Measurements from ENCODE around the gene SRRM4. TPM values are rescaled to one million over a fixed set of nuclear protein-coding genes. Genes with fewer than 3 reads are reported as not detected.

SRRM4 gene
- total RNA-seq, 4 donors from 2014 or later = not detected

GRCh38 chr12:119082016-119082415 is 100.7 kb downstream of the SRRM4 start:
- Histone ChIP-seq H3K27me3 (peaks cover 12% of the 10 kb centered on the region), H3K27ac (no peak overlapping the region), H3K36me3 (no peaks in the 10 kb centered on the region), H3K4me1 (peaks cover 5% of the 10 kb centered on the region), H3K4me3 (no peak overlapping the region), H3K9me3 (no peaks in the 10 kb centered on the region)
- TF ChIP-seq POLR2A (IDR thresholded peaks at IDR 0.05) (no peak), EP300 (IDR thresholded peaks at IDR 0.05) (no peak), CTCF (IDR thresholded peaks at IDR 0.05) (no peak), POLR2AphosphoS5 (IDR thresholded peaks at IDR 0.05) (no peak)
- WGBS = 57% methylated on average over 7 of the region's 7 CpGs
- DNase-seq (ENCODE audit: low spot score in 2 of 2) = no peak

- H3K36me3 ChIP-seq = no peaks in the 10 kb centered on the region
- WGBS = 29% methylated on average over 4 of the region's 4 CpGs
- peaks cover 5% of the 10 kb centered on the region for H3K4me1 ChIP-seq
- H3K27me3 ChIP-seq = peaks cover 12% of the 10 kb centered on the region
- H3K27ac ChIP-seq = no peak overlapping the region
- no peak overlapping the region for H3K4me3 ChIP-seq
- DNase-seq (ENCODE audit: low spot score in 2 of 2) = no peak
- no peaks in the 10 kb centered on the region for H3K9me3 ChIP-seq
- TF ChIP-seq POLR2A (IDR thresholded peaks at IDR 0.05) (no peak), EP300 (IDR thresholded peaks at IDR 0.05) (no peak)
Measured at GRCh38 chr12:119082496-119082895, 101.2 kb downstream of the SRRM4 start.

- no peak overlapping the region for H3K4me3 ChIP-seq
- H3K4me1 ChIP-seq = no peaks in the 10 kb centered on the region
- no peaks in the 10 kb centered on the region for H3K9me3 ChIP-seq
- no peak for TF ChIP-seq EP300 (IDR thresholded peaks at IDR 0.05)
- H3K27me3 ChIP-seq = peaks cover 35% of the 10 kb centered on the region
- no peaks in the 10 kb centered on the region for H3K36me3 ChIP-seq
- WGBS = 84% methylated on average over 10 of the region's 10 CpGs
- no peak overlapping the region for H3K27ac ChIP-seq
- DNase-seq (ENCODE audit: low spot score in 2 of 2) = no peak
Measured at GRCh38 chr12:119088685-119089379, 107.5 kb downstream of the SRRM4 start.

- Histone ChIP-seq H3K4me1 (no peaks in the 10 kb centered on the region), H3K36me3 (no peaks in the 10 kb centered on the region), H3K27me3 (peaks cover 35% of the 10 kb centered on the region), H3K27ac (no peak overlapping the region), H3K9me3 (no peaks in the 10 kb centered on the region), H3K4me3 (no peak overlapping the region)
- no peak for TF ChIP-seq EP300 (IDR thresholded peaks at IDR 0.05)
- TF ChIP-seq CTCF (IDR thresholded peaks at IDR 0.05) = no peak
- TF ChIP-seq POLR2AphosphoS5 (IDR thresholded peaks at IDR 0.05) = no peak
- TF ChIP-seq POLR2A (IDR thresholded peaks at IDR 0.05) = no peak
- WGBS = 62% methylated on average over 1 of the region's 1 CpG
- DNase-seq (ENCODE audit: low spot score in 2 of 2) = no peak
Measured at GRCh38 chr12:119089380-119090013, 108.2 kb downstream of the SRRM4 start.

GRCh38 chr12:119090276-119090675 is 108.9 kb downstream of the SRRM4 start:
- 81% methylated on average over 1 of the region's 1 CpG for WGBS

More at GRCh38 chr12:119090276-119090675, 108.9 kb downstream of the SRRM4 start:
- Histone ChIP-seq H3K4me3 (no peak overlapping the region), H3K27ac (no peak overlapping the region), H3K9me3 (no peaks in the 10 kb centered on the region), H3K27me3 (peaks cover 40% of the 10 kb centered on the region), H3K36me3 (no peaks in the 10 kb centered on the region), H3K4me1 (no peaks in the 10 kb centered on the region)
- DNase-seq (ENCODE audit: low spot score in 2 of 2) = no peak
- TF ChIP-seq POLR2AphosphoS5 (IDR thresholded peaks at IDR 0.05) = no peak
- TF ChIP-seq POLR2A (IDR thresholded peaks at IDR 0.05) = no peak
- TF ChIP-seq EP300 (IDR thresholded peaks at IDR 0.05) = no peak
- TF ChIP-seq CTCF (IDR thresholded peaks at IDR 0.05) = no peak
